HEK293 (cell line): ENCODE results near the gene CYB5B.

ENCODE experiments used
- CTCF ChIA-PET: fragments of 350-600 bp; formaldehyde crosslinking; extraction: SDS; loops from one replicate; lab custom pipeline; 2021; ENCODE audit warnings: antibody characterized with exemption; lab: Yijun Ruan, JAX
- POLR2A ChIA-PET: fragments of 300-600 bp; formaldehyde crosslinking; extraction: SDS; loops from one replicate; lab custom pipeline; 2020; ENCODE audit warnings: antibody characterized with exemption, inconsistent platforms; lab: Yijun Ruan, JAX
- H3K27ac ChIP-seq: fragments of 200-500 bp; sonication (Bioruptor generic); 2 replicates; pipeline ENCODE4 v1.5.1; 2014; ENCODE audit warnings: low read depth, low read length, control low read depth, inconsistent platforms; ENCODE audit errors: extremely low read depth
- H3K36me3 ChIP-seq, 2 experiments: fragments of 200-500 bp in 1 of 2; sonication (Bioruptor generic) in 1 of 2; 1 replicate in 1 of 2; 2 replicates in 1 of 2; pipeline ENCODE4 v1.5.1; 2014 to 2017; ENCODE audit warnings: inconsistent platforms in 2 of 2, low read length in 2 of 2; ENCODE audit not compliant: control insufficient read depth in 2 of 2, insufficient read depth in 1 of 2
- H3K4me1 ChIP-seq: fragments of 200-500 bp; sonication (Bioruptor generic); 2 replicates; pipeline ENCODE4 v1.5.1; 2014; ENCODE audit warnings: mild to moderate bottlenecking, low read length, inconsistent platforms; ENCODE audit not compliant: control insufficient read depth, insufficient read depth
- H3K4me3 ChIP-seq: 2 replicates; pipeline ENCODE4 v1.5.1; 2011; ENCODE audit warnings: low read depth, mild to moderate bottlenecking, control low read depth, low read length, moderate library complexity
- H3K9me3 ChIP-seq: fragments of 200-500 bp; sonication (Bioruptor generic); 2 replicates; pipeline ENCODE4 v1.5.1; 2014; ENCODE audit warnings: low read depth, low read length, inconsistent platforms; ENCODE audit not compliant: control insufficient read depth, insufficient read depth
- AEBP2 ChIP-seq: fragments of 450-650 bp; formaldehyde crosslinking; IDR thresholded peaks from 2 replicates; pipeline ENCODE4 v1.5.1; 2016; ENCODE audit warnings: missing biosample characterization, missing genetic modification characterization, borderline replicate concordance
- CTCF ChIP-seq: fragments of 450-650 bp; formaldehyde crosslinking; IDR thresholded peaks from 2 replicates; pipeline ENCODE4 v1.5.1; 2016; ENCODE audit warnings: missing biosample characterization, missing genetic modification characterization
- EGR2 ChIP-seq: fragments of 450-650 bp; formaldehyde crosslinking; IDR thresholded peaks from 2 replicates; pipeline ENCODE4 v1.5.1; 2016; ENCODE audit warnings: low read depth, missing biosample characterization, missing genetic modification characterization
- FEZF1 ChIP-seq: fragments of 450-650 bp; formaldehyde crosslinking; IDR thresholded peaks from 2 replicates; pipeline ENCODE4 v1.5.1; 2016; ENCODE audit warnings: missing biosample characterization, missing genetic modification characterization
- GLI2 ChIP-seq: fragments of 450-650 bp; formaldehyde crosslinking; IDR thresholded peaks from 2 replicates; pipeline ENCODE4; 2017; ENCODE audit warnings: missing biosample characterization, missing genetic modification characterization, low read depth, borderline replicate concordance
- GLI4 ChIP-seq: fragments of 450-650 bp; formaldehyde crosslinking; IDR thresholded peaks from 2 replicates; pipeline ENCODE4 v1.5.1; 2016; ENCODE audit warnings: missing biosample characterization, missing genetic modification characterization
- KLF1 ChIP-seq: fragments of 450-650 bp; formaldehyde crosslinking; IDR thresholded peaks from 2 replicates; pipeline ENCODE4 v1.5.1; 2016; ENCODE audit warnings: missing biosample characterization, missing genetic modification characterization
- KLF8 ChIP-seq: fragments of 450-650 bp; formaldehyde crosslinking; IDR thresholded peaks from 2 replicates; pipeline ENCODE4 v1.5.1; 2016; ENCODE audit warnings: missing biosample characterization, missing genetic modification characterization
- OSR2 ChIP-seq: fragments of 450-650 bp; formaldehyde crosslinking; IDR thresholded peaks from 2 replicates; pipeline ENCODE4 v1.5.1; 2016; ENCODE audit warnings: missing biosample characterization, missing genetic modification characterization
- PRDM1 ChIP-seq: fragments of 450-650 bp; formaldehyde crosslinking; IDR thresholded peaks from 2 replicates; pipeline ENCODE4; 2016; ENCODE audit warnings: missing biosample characterization, missing genetic modification characterization
- WT1 ChIP-seq: fragments of 450-650 bp; formaldehyde crosslinking; IDR thresholded peaks from 2 replicates; pipeline ENCODE4 v1.5.1; 2016; ENCODE audit warnings: missing biosample characterization, missing genetic modification characterization
- ZBTB44 ChIP-seq: fragments of 450-650 bp; IDR thresholded peaks from 2 replicates; pipeline ENCODE4 v1.5.1; 2018; ENCODE audit warnings: missing biosample characterization, mild to moderate bottlenecking, missing genetic modification characterization
- ZBTB8A ChIP-seq: fragments of 450-650 bp; formaldehyde crosslinking; IDR thresholded peaks from 2 replicates; pipeline ENCODE4 v1.5.1; 2016; ENCODE audit warnings: missing biosample characterization, missing genetic modification characterization
- ZNF10 ChIP-seq: fragments of 450-650 bp; formaldehyde crosslinking; IDR thresholded peaks from 2 replicates; pipeline ENCODE4 v1.5.1; 2017; ENCODE audit warnings: missing biosample characterization, missing genetic modification characterization
- ZNF133 ChIP-seq: fragments of 450-650 bp; formaldehyde crosslinking; IDR thresholded peaks from 2 replicates; pipeline ENCODE4 v1.5.1; 2016; ENCODE audit warnings: missing biosample characterization, missing genetic modification characterization
- ZNF138 ChIP-seq: fragments of 450-650 bp; formaldehyde crosslinking; IDR thresholded peaks from 2 replicates; pipeline ENCODE4 v1.5.1; 2016; ENCODE audit warnings: missing biosample characterization, missing genetic modification characterization, borderline replicate concordance
- ZNF19 ChIP-seq: fragments of 450-650 bp; formaldehyde crosslinking; IDR thresholded peaks from 2 replicates; pipeline ENCODE4; 2016; ENCODE audit warnings: missing biosample characterization, missing genetic modification characterization, low read depth
- ZNF341 ChIP-seq: fragments of 450-650 bp; formaldehyde crosslinking; IDR thresholded peaks from 2 replicates; pipeline ENCODE4; 2016; ENCODE audit warnings: low read depth, missing biosample characterization, missing genetic modification characterization
- ZNF354C ChIP-seq: fragments of 450-650 bp; formaldehyde crosslinking; IDR thresholded peaks from 2 replicates; pipeline ENCODE4 v1.5.1; 2016; ENCODE audit warnings: missing biosample characterization, missing genetic modification characterization, low read depth, borderline replicate concordance
- ZNF362 ChIP-seq: fragments of 450-650 bp; formaldehyde crosslinking; IDR thresholded peaks from 2 replicates; pipeline ENCODE4 v1.5.1; 2016; ENCODE audit warnings: missing biosample characterization, missing genetic modification characterization
- ZNF449 ChIP-seq: fragments of 450-650 bp; formaldehyde crosslinking; IDR thresholded peaks from 2 replicates; pipeline ENCODE4 v1.5.1; 2017; ENCODE audit warnings: missing biosample characterization, mild to moderate bottlenecking, missing genetic modification characterization, moderate library complexity
- ZNF560 ChIP-seq: fragments of 450-650 bp; formaldehyde crosslinking; IDR thresholded peaks from 2 replicates; pipeline ENCODE4 v1.5.1; 2017; ENCODE audit warnings: missing biosample characterization, missing genetic modification characterization, borderline replicate concordance
- ZNF621 ChIP-seq: fragments of 450-650 bp; formaldehyde crosslinking; IDR thresholded peaks from 2 replicates; pipeline ENCODE4 v1.5.1; 2017; ENCODE audit warnings: missing biosample characterization, missing genetic modification characterization
- ZNF629 ChIP-seq: fragments of 450-650 bp; formaldehyde crosslinking; IDR thresholded peaks from 2 replicates; pipeline ENCODE4 v1.5.1; 2017; ENCODE audit warnings: missing biosample characterization, missing genetic modification characterization
- ZNF670 ChIP-seq: fragments of 450-650 bp; formaldehyde crosslinking; IDR thresholded peaks from 2 replicates; pipeline ENCODE4 v1.5.1; 2016; ENCODE audit warnings: missing biosample characterization, missing genetic modification characterization, low read depth
- ZNF830 ChIP-seq: fragments of 450-650 bp; IDR thresholded peaks from 2 replicates; pipeline ENCODE4 v1.5.0; 2018; ENCODE audit warnings: missing biosample characterization, missing genetic modification characterization, low read depth, mild to moderate bottlenecking, moderate library complexity
- ZNF843 ChIP-seq: fragments of 450-650 bp; formaldehyde crosslinking; IDR thresholded peaks from 2 replicates; pipeline ENCODE4 v1.5.1; 2016; ENCODE audit warnings: missing biosample characterization, missing genetic modification characterization
- ZXDB ChIP-seq: fragments of 450-650 bp; formaldehyde crosslinking; IDR thresholded peaks from 2 replicates; pipeline ENCODE4 v1.5.1; 2016; ENCODE audit warnings: missing biosample characterization, missing genetic modification characterization

CYB5B gene

GRCh38 chr16:69476920-69477443 is 52.6 kb downstream of the CYB5B start:
- ChIA-PET CTCF (interaction anchor here (0.5 to 1.2 kb wide), 2 partner anchors 18 to 54 kb away, joined by 3 to 7 read pairs; no protein-coding TSS in a partner anchor), POLR2A (no interaction called here)
- no peak overlapping the region for H3K27ac ChIP-seq
- no peaks in the 10 kb centered on the region for H3K36me3 ChIP-seq
- H3K9me3 ChIP-seq = no peaks in the 10 kb centered on the region
- no peaks in the 10 kb centered on the region for H3K4me1 ChIP-seq
- H3K4me3 ChIP-seq = no peak overlapping the region
- TF ChIP-seq EGR2 (tag by site-specific recombination) = no peak
- TF ChIP-seq ZNF449 (tag by site-specific recombination) = no peak
- TF ChIP-seq FEZF1 = peak; percentile 92
- no peak for TF ChIP-seq GLI4
- peak; percentile 54 for TF ChIP-seq OSR2 (tag by site-specific recombination)
- 0 out of 2 replicates have a peak, but pooled peaks have one; percentile 23 for TF ChIP-seq ZNF629 (tag by site-specific recombination)
- TF ChIP-seq ZNF10 = peak; percentile 91
- TF ChIP-seq ZBTB44 (tag by site-specific recombination) = peak; percentile 32; the same call in 1 of the 2 replicates
- TF ChIP-seq ZNF621 (tag by site-specific recombination) = no peak
- TF ChIP-seq ZBTB8A (tag by site-specific recombination) = no peak
- TF ChIP-seq CTCF (tag by site-specific recombination) = 0 out of 2 replicates have a peak, but pooled peaks have one; percentile 15
- TF ChIP-seq ZNF354C = no peak
- no peak for TF ChIP-seq ZNF560
- 0 out of 2 replicates have a peak, but pooled peaks have one; percentile 16 for TF ChIP-seq ZNF843 (tag by site-specific recombination)
- peak; percentile 56; the same call in 1 of the 2 replicates for TF ChIP-seq ZXDB
- peak; percentile 23; the same call in 1 of the 2 replicates for TF ChIP-seq PRDM1 (tag by site-specific recombination)
- peak; percentile 76 for TF ChIP-seq WT1 (tag by site-specific recombination)
- no peak for TF ChIP-seq ZNF670 (tag by site-specific recombination)
- TF ChIP-seq ZNF133 (tag by site-specific recombination) = no peak

- Histone ChIP-seq H3K9me3 (no peaks in the 10 kb centered on the region), H3K4me1 (0 out of 2 replicates have a peak, but pooled peaks cover 1% of the 10 kb centered on the region), H3K36me3 (no peaks in the 10 kb centered on the region), H3K27ac (no peak overlapping the region), H3K4me3 (no peak overlapping the region)
- ChIA-PET CTCF (interaction anchor here (1.2 kb wide), 1 partner anchor 18 kb away, joined by 3 read pairs; no protein-coding TSS in a partner anchor), POLR2A (no interaction called here)
- TF ChIP-seq ZNF362 (tag by site-specific recombination) (no peak), PRDM1 (tag by site-specific recombination) (no peak), ZNF341 (no peak), ZNF138 (tag by site-specific recombination) (no peak), ZNF830 (no peak), GLI2 (tag by site-specific recombination) (no peak), KLF1 (no peak), ZNF10 (no peak), ZXDB (no peak), ZNF19 (tag by site-specific recombination) (no peak), AEBP2 (tag by site-specific recombination) (no peak), KLF8 (no peak), ZNF133 (tag by site-specific recombination) (no peak)
Measured at GRCh38 chr16:69477546-69477945, 53.1 kb downstream of the CYB5B start.
